T follicular helper cell (primary cell): ENCODE data around the gene GAGE12J.
"Not testable (repeated sequence)": the region's sequence is repeated elsewhere in the genome, so short reads cannot be mapped to it uniquely, and the experiment has no call there.

Experiments used
- DNase-seq: peaks from one replicate; pipeline ENCODE4 v3.0.0-alpha.2; 2020; ENCODE audit warnings: low read depth
- total RNA-seq, 2 experiments: gene quantifications; one replicate each; lab custom pipeline; 2026; lab: John Stamatoyannopoulos, UW

The GAGE12J gene, protein sequence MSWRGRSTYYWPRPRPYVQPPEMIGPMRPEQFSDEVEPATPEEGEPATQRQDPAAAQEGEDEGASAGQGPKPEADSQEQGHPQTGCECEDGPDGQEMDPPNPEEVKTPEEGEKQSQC
- 0 reads per million in 2 experiments for total RNA-seq

DNA sequence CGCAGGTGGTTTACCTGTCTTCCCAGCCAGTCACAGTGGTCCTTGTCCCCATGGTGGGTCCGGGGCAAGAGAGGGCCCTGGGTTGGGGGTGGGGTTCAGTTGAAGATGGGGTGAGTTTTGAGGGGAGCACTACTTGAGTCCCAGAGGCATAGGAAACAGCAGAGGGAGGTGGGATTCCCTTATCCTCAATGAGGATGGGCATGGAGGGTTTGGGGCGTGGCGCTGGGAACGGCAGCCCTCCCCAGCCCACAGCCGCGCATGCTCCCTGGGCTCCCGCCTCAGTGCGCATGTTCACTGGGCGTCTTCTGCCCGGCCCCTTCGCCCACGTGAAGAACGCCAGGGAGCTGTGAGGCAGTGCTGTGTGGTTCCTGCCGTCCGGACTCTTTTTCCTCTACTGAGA is at the start of gene GAGE12J:
GAGE12J (plus strand) TSS at position 301 of the 400 bp plus-strand sequence. CDS start 1,157 bp downstream, outside the sequence.
- DNase-seq: not testable (repeated sequence)

DNA sequence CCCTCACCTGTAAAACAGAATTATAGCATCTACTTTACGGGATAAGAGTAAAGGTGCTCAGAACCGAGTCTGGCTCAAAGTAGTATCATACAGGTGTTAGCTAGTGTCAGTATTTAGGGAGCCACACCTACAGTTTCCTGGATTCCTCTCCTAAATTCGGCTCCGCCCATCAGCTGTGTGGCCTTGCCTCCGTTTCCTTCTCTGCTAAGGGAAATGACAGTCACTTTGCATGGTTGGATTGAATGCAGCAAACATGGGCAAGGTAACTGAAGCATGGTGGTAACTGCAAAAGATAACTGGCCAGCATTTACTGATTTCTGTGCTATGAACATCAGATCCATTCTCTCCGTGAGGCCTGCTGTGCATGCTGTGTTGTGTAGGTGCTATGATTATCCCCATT is 49.4 kb upstream of the GAGE12J start:
- DNase-seq: no peak

DNA sequence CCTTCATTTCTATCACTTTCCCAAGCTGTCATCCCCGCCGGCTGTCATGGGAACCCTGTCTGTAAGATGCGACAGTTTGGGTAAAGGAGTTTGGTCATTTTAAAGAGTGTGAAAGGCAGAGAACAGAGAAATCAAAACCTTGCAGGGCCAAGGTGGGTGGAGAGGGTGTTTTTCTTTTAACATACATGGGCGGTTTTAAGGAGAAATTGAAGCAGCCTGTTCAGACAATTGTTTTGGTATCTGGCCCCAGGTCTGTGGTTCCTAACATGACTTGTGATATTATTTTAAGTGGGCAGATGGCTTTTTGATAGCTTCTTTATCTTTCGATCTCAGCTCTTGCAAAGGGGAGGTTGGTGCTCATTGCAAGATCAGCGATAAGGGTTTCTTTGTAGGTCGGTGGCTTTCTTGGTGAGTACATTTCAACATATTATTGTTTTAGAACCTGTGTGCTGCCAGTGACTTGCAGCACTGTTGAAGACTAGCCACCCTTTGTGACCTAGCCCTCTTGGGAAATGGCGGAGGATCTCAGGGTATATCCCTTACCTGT is 48.6 kb upstream of the GAGE12J start:
- DNase-seq: no peak

DNA sequence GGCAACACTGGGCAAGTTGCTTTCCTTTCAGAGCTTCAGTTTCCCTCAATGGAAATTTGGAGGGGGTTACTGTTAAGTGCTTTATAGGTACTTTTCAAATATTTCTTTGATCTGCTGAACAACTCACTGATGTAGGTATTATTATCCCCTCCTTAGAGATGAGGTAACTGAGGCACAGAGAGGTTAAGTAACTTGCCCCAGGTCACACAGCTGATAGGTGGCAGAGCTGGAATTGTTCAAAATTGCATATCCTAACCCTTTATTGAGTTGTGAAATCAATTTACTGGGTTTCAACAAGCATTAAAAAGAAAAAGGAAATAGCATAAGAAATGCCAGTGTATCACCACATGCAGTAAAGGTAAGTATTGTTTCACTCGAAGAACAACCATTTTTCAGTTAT is 45.6 kb upstream of the GAGE12J start:
- DNase-seq: no peak

DNA sequence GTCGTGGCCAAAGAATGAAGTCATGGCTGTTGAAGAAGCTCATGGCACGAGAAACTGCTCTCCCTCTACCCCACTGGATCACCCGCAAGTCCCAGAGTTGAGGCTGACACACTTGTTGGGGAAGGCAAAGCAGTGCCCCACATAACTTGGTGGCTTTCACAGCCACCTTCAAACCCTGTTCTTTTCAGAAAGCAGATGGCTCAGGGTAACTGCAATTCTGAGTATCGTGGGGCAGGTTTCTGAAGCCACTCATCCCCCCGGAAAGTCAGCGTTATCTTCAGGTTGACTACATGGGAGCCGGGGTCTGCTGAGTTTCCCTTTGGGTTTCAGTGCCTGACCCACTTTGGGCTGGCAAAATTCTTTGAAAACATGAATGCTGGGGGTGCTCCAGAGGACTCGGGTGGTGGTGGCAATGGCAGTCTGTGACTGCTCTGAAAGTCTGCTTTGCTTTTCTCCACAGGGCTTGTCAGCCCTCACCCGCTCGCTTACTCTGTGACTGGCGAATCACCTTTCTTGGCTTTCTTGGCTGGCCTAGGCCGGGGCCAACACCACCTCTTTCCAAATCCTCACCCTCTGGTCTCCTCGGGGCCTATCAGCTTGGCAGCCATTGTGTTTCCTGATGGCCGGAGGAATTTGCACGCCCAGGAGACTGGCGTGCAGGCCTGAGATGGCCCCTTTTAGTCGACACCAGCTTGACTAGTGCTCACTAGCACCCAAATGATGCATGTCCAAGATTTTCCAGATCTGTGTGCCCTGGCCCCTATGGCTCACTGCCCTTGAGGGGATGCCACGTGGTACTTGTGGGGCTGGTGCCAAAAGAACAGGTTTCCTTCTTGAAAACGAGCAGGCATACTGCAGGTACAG is 44.9 kb upstream of the GAGE12J start:
- DNase-seq: no peak

DNA sequence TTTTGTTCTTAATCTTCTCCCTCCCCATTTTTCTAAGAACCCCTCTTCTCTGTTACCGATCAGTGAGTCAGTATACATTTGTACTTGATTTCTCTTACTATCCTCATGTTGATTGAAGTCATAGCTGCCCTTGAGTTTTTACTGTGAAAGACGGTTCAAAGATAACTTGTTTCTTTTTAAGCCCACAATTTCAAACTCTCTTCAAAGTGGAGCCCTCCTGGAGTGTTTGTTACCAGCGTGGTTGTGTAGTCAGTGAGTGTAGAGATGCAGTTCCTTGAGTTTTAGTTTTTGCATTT is 44.4 kb upstream of the GAGE12J start:
- no peak for DNase-seq

DNA sequence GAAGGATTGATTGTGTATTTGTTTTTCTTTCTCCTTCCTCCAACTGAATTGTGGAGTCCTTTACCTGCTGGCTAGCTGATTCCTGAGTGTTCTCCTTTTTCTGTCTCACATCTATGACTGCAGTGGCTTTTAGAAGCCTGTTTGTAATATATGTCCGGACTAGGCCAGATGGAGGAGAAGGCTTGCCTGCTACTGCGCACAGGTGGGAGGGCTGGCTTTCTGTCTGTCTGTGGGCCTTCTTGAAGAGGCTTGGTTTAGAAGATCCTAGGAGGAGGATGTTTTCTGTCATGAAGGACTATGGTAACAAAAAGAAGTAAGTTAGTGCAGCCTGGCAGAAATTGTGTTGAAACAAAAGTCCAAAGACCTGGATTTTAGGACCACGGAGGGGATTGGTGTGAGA is 43.8 kb upstream of the GAGE12J start:
- no peak for DNase-seq

DNA sequence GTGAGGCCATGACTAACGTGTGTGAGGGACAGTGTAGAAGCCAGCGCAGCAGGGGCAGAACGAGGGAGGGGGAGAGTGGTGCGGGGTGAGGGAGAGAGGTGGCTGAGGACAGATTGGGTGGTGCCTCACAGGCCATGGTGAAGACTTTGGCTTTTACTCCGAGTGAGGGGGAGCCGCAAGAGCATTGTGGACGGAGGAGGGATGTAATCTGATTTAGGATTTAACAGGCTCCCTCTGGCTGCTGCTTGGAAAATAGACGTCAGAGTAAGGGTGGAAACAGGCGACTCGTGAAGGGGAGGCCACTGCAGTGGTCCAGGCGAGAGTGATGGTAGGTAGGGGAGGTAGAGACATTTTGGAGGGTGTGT is 39.2 kb upstream of the GAGE12J start:
- DNase-seq: no peak

DNA sequence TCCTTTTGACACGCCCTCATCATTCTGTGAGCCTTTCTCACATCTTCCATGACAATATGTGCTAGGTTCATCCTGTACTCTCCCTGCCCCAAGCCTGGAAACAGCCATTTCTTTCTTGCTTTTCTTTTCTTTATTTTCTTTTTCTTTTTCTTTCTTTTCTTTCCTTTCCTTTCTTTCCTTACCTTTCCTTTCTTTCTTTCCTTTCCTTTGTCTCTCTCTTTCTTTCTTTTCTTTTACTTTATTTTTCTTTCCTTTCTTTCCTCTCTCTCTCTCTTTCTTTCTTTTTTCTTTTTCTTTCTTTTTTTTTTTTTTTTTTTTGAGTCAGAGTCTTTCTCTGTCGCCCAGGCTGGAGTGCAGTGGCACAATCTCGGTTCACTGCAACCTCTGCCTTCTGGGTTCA is 37.6 kb upstream of the GAGE12J start:
- DNase-seq: no peak

DNA sequence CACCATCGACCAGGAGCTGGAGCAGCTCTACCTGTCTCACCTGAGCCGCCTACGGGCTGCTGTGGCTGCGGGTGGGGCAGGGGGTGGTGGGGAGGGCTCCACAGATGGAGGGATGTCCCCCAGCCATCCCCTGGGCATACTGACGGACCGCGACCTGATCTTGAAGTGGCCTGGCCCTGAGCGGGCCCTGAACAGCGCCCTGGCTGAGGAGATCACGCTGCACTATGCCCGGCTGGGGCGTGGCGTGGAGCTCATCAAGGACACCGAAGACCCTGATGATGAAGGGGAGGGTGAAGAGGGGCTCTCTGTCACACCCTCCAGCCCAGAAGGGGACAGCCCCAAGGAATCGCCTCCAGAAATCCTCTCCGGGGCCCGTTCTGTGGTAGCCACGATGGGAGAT is 35.7 kb upstream of the GAGE12J start:
- no peak for DNase-seq

DNA sequence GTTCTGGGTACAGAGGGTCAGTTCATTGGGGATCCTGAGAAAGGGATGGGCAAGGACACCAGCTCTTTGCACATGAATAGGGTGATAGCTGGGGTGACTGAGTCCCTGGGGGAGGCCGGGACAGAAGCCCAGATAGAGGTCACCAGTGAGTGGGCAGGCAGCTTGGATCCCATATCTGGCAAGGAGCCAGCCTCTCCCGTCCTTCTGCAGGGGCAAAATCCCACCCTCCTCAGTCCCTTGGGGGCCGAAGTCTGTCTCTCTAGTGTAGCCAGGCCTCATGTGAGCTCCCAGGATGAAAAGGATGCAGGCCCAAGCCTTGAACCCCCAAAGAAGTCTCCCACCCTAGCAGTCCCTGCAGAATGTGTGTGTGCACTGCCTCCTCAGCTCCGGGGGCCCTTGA is 35.3 kb upstream of the GAGE12J start:
- DNase-seq: no peak

DNA sequence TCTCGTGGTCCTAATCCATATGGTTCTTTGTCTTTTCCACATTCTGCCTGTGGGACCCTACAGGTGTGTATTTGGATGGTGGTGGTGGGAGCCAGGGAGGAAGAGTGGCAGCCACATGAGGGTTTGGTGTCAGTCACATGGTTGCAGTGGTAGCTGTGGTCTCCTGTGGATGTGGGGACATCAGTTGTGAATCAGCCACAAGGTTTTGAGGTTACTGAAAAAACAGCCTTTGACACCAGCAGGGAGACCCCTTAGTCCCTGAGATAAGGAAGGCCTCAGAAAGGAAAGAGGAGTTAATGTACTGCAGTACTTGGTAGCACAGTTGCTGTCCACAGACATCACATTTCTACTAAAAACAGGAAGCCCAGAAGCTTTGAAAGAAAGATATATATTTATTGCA is 34.2 kb upstream of the GAGE12J start:
- no peak for DNase-seq

DNA sequence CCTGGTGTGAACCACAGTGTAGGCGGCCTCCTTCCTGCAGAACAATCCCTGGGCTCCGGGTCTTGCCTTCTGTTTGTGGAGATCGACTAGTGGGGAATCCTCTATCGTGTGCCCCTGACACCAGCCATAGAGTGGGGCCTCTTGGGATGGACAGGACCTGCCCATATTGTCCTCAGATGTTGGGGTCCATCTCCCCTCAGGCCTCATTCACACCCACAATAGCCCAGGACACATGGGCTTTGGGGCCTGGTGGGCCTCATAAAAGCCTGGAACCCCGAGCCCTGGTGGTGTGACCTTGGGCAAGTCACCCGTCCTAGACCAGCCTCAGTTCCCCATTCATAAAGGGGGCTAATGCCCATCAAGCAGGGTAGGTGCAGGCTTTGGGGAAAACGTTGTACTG is 31.6 kb upstream of the GAGE12J start:
- DNase-seq: no peak

DNA sequence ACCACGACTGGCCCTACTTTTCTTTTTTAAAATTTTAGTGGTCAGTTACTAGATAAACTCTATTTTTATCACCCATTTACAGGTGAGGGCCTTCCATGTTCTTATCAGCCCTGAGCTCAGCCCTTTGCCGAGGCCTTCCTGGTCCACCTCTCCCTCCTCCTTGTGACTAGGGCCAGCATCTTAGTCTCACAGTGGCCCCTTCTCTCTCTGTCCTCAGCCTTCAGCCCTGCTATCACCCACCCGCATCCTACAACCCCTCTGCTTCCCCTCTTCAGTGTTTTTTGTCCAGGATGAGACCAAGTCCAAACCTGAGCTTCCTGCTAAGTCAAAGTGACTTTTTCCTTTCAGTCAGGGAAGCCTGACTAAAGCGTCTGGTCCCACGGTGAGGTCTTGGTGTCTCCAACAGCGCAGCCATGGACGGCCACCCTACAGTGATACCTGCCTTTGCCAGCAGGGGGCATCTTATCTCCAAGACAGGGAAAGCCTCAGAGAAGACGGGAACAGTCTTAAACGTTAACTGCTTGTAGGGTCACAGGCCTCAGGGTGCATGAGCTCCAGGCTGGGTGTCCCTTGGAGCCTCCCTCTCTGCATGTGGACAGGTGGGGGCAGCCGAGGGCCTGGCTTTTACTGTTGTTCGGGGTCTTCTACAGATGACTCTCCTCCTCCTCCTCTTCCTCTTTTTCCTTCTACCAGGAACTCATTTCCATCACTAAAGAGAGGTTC is 30.1 kb upstream of the GAGE12J start:
- peak; percentile 60 for DNase-seq

DNA sequence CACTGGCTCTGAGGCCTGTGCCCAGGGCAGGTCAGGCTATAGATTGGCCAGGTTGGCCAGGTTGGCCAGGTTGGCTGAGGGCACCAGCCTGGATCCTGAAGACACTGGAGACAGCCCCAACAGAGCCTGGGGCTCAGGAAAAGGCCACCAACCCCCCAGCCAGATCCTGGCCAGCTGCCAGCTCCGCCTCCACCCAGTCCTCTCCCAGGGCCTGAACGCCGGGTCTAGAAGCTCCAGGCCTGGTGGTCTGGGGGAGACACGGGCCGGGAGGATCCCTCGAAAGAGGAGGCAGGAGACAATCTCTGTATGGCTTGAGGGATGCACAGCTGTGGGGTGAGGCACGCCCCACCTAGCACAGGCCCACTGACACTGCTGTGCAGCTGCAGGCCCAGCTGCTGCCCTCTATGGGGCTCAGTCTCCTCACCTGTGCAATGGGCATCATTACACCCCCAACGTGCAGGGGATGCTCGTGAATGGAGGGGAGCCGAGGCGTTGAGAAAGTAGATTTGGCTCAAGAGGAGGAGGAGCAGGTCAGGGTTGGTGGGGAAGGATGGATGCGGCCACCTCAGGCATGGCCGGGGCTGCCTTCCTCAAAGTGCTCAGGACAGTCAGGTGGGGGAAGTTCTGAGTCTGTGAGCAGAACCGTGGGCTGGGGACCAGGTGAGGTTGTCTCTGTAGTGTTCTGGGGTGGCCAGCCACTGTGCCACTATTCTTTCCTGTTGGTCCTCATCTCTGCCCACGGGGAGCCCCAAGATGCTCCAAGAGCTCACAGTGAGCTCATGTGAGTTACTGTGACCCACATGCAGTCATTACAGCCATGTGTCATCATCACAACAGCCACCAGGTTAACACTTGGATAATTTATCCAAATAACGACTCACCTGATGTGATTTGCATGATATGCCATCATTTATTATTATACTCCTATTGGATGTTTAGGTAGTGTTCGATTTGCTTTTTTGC is 29.2 kb upstream of the GAGE12J start:
- no peak for DNase-seq

DNA sequence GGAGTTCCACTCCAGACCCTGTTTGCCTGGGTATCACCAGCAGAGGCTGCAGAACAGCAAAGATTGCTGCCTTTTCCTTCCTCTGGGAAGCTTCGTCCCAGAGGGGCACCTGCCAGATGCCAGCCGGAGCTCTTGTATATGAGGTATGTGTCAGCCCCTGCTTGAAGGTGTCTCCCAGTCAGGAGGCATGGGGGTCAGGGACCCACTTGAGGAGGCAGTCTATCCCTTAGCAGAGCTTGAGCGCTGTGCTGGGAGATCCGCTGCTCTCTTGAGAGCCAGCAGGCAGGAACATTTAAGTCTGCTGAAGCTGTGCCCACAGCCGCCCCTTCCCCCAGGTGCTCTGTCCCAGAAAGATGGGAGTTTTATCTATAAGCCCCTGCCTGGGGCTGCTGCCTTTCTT is 22.5 kb upstream of the GAGE12J start:
- DNase-seq: not testable (repeated sequence)

DNA sequence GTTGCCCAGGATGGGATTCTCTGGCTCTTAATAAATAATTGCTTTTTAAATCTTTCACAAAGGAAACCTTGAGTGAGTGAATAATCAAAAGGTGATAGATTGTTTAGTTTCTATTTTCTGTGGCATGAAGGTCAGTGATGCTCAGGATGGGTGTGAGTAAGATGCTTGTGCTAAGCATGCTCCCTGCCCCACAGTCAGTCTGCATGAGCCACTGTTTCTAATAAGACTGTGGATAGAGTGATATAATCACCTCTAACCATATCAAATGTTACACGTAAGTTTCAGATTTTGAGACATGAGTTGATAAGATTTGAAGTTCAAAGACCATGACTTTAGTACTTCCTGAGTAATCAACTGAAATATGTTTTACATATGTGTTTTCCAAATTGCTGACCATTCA is 21.1 kb upstream of the GAGE12J start:
- DNase-seq: no peak

DNA sequence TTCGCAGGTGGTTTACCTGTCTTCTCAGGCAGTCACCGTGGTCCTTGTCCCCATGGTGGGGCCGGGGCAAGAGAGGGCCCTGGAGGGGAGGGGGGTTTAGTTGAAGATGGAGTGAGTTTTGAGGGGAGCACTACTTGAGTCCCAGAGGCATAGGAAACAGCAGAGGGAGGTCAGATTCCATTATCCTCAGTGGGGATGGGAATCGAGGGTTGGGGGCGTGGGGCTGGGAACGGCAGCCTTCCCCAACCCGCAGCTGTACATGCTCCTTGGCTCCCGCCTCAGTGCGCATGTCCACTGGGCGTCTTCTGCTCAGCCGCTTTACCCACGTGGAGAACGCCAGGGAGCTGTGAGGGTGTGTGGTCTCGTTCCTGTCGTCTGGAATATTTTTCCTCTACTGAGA is 18.5 kb upstream of the GAGE12J start, which contains the start of gene GAGE10:
GAGE10 (plus strand) TSS at position 301 of the 400 bp plus-strand sequence. CDS start 1,214 bp downstream, outside the sequence.
- no peak for DNase-seq

DNA sequence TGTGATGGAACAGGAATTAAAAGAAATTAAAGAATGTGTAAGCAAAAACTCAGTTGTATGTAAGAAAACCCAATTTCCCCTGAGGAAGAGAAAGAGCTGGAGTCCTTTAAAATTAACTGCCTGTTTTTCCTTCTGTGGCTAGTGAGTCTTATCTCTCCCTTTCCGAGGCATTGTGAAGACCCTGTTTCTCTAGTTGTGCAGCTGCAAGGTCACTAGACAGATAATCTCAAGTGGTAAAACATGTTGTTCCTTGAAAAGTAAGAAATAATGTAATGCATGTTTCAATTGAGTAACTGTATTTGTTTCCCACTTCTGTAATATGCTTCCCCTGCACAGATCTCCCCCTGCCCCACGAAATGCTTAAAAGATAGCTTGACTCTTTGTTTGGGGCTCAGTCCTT is 14.1 kb upstream of the GAGE12J start:
- DNase-seq: not testable (repeated sequence)

DNA sequence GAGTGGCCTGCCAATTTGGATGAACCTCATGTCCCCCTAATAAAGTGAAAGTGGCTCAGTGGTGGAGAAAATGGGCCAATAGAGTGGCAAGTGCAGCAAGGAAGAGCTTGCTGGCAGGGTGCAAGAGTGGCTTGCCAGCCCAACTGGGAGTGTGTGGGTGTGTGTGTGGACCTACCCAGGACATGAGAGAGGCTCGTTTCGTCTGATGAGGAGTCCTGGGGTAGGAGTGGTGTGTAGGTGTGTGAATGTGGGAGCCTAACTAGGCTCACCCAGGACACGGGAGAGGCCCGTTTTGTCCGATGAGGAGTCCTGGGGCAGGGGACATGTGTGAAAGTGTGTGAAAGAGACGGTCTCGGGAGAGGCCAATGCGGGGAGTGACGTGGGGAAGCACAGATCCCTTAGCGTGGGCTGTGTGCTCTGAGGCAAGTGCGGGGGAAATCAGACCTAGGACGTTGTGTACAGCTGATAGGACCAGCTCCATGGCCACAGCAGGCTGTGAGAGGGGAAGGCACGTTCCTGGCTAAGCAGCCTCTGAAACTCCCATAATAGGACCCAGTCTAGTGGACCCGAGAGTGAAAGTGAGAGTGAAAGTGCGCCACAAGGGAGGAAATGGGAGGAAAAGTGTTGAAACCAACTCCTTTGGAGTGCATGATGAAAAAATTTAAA is 13.1 kb upstream of the GAGE12J start:
- no peak for DNase-seq

DNA sequence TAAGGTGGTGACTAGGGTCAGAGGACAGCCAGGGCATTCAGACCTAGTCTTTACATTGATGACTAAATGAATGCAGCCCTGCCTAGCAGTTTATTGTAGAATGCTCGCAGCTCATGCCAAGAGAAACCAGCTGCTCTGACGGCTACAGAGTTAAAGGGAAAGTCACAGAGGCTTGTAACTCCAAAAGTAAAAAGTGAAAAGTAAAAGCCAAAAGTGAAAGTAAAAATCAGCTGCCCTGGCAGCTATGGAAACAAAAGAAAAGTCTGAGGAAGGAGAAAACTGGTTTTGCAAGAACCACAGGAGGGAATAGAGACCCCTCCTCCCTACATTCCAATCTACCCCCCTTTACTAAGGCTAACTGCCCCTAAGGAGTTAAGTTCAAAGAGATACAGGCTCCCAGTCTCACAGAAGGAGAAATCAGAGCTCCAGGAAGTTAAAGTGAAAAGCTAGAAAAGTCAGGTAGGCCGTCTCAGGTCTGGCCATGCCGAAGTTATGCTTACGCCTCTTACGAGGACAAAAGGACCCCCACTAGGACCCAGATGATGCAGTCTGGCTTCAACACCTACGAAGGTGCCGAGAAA is 12.3 kb upstream of the GAGE12J start:
- DNase-seq: no peak
